ENCODE results near the gene MMAB.

- TF ChIP-seq CTCF (IDR thresholded peaks at IDR 0.05 in 2 of 3, conservative IDR thresholded peaks at IDR 0.05 in 1 of 3; ENCODE audit: borderline replicate concordance in 1 of 3, insufficient read depth in 1 of 3, low read depth in 2 of 3, low read length in 2 of 3) (no peak), POLR2A (IDR thresholded peaks at IDR 0.05; ENCODE audit: borderline replicate concordance, extremely low read depth, insufficient read depth, insufficient read length) (no peak), POLR2AphosphoS5 (IDR thresholded peaks at IDR 0.05; ENCODE audit: low read depth, low read length) (no peak), EZH2phosphoT487 (IDR thresholded peaks at IDR 0.05; ENCODE audit: borderline replicate concordance) (no peak), YY1 (IDR thresholded peaks at IDR 0.05; ENCODE audit: extremely low read depth, insufficient replicate concordance, low read depth, low read length) (no peak), ZFX (IDR thresholded peaks at IDR 0.05) (no peak), SIN3A (IDR thresholded peaks at IDR 0.05; ENCODE audit: low read depth) (no peak)
Measured at GRCh38 chr12:109554761-109555160, 18.5 kb downstream of the MMAB start.
